Measurements from ENCODE around the gene GPC3.
"Not testable (repeated sequence)": the region's sequence is repeated elsewhere in the genome, so short reads cannot be mapped to it uniquely, and the experiment has no call there.

The GPC3 gene

DNA sequence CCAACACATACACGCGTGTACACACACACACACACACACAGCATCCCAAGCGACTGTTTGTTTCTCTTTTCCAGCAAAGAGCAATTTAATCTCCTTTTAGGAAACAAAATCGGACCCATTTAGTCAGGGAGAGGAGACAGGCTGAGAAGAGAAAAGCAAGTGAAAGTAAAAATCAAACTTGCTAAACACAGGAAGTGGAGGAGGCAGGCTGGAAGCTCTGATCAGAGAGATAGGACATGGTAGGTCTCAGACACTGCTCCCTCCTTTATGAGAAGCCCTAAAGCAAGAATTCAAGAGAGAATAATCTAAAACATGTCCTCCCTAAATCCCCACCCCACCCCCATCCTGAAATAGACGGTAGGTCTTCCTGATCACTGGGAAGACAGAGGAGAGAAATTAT is 62.3 kb downstream of the GPC3 start:
- DNase-seq, result peak in 1 of 2 experiments; percentile 3

DNA sequence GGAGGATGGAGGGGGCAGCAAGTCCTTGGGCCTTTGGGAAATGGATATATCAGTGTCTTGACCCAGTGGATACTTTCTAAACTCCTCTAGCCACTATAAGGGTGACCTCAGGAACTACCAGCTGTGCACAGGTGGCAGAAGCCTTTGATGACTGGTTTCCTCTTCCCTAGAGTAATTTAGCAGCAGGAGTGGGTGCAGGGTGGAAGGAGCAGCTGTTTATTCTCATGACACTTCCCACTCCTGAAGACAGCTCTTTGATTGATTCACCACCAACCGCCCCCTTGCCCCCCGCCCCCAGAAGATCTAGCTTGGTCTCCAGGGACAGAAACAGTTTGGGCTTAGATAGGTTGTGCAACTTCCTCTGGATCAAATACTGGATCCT is 63.0 kb downstream of the GPC3 start:
- no peak for DNase-seq

DNA sequence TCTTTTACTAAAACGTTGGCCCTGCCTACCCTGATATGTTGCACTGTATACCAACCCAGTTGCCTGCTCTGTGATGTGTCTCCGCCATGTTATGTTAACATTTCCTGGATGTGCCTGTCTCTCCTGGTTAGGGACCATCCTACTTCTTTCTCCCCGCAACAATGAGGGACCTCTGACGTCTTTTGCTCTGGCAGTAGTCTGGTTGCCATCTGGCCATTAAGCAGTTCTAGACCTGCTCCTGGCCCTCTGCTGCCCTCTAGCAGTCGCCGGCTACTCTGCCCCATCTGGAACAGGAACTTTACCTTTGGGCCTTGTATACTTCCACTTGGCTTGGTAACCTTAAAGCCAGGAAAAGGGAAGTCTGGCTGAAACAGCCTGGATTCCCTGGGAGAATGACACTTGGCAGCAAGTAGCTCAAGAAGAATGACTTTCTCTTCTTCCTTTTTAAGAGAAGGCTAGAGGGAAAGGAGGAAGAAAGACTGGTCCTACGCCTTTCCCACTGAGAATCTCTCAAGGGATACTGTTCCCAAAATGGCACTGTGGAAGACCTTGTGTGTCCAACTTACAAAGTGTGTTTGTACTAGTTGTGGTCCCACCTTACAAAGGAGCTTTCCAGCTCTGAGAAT is 63.5 kb downstream of the GPC3 start:
- DNase-seq, result peak; percentile 38 to 49

DNA sequence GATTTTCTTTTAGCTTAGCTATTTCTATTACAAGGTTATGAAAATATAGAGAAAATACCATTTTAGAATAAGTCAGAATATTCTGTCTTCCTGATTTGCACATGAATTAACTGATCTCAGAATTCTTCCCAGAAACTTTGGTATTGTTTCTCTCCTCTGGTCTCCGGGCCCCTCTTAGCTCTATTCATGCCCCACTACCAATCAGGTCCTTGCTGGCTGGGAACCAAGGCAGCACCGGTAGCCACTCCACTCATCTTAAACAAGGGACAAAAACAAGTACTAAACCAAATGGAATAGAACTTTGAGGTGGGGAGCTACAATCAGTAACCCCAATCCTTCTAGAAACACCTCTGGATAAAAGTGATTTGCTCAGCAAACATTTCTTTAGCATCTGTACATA is 64.3 kb downstream of the GPC3 start:
- DNase-seq, result no peak

DNA sequence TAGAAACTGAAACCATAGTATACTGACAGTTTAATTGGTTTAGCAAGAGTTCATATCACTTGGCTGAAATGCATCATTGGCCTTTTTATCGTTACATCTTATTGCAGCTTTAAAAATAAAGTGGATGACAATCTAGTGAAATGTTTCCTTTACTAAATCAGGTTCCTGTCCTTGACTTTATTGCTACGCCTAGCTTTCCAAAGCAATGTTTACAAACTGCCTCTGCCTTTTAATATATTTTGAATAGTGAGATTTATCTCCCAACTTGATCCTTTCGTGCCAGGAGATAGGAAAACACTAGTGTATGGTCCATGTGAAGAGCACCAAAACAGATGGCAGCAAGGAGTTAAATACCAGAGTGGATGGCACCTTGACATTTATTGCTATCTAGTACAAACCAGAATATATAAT is 67.0 kb downstream of the GPC3 start:
- no peak for DNase-seq

DNA sequence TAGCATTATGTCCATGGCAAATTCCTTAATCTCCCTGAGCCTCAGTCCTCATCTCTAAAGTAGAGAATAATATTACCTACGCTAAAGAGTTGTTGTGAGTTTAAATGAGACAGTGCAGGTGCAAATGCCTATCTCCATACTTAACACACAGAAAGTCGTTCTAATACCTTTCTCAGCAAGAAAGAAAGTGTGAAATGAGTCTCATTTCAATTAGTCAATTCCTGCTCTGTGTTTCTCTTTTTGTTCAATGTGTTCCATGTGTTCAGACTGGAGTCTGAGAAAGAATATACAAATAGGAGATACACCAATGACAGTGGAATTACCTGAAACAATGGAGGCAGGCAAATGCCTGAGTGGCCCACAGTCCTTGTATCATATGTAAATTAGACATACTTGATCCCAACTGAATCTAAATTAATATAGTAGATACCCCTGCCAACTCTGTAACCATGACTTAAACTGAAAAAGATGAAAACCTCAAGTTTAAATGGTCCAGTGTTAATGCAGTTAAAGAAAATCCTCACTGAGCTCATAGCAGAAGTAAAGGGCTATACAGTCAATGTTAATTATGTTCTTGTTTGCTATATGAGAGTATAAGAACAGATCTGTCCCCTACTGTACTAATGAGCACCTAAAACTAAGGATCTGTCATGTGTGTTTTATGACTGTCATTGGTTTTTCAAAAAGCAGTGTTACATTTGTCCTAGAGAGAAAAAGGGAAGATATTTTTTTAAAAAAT is 68.2 kb downstream of the GPC3 start:
- DNase-seq, result no peak

DNA sequence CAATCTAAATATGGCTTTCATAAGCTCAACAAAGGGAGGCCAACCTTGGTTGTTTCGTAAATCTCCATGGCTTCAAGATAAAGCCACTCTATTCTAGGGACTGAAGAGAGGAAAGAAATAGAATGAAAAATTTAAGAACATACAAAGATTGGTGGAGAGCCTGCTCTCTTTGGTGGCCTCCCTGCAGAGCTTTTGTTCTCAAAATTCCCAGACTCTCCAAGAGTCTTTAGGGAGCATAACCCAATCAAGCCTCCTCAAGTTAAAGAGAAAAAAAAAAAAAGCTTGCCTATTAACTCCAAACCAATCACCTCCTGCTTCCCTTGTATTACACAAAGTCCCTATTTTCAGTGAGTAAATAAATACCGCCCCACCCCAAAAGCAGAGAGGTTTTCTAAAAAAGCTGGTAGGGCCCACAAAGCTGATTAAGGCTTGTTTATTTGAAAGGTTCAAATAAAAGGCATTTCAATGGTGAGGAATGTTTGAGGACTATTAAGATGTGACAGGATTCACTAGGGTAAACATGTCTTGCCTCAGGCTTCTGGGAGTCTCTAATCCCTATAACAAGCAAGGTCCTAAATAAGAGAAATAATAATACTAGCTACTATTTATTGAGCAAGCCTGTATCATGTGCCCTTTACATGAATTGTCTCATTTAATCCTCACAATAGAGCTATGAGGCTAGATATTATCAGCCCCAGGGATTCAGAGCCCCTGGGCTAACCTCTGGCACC is 71.6 kb downstream of the GPC3 start:
- no peak for DNase-seq

DNA sequence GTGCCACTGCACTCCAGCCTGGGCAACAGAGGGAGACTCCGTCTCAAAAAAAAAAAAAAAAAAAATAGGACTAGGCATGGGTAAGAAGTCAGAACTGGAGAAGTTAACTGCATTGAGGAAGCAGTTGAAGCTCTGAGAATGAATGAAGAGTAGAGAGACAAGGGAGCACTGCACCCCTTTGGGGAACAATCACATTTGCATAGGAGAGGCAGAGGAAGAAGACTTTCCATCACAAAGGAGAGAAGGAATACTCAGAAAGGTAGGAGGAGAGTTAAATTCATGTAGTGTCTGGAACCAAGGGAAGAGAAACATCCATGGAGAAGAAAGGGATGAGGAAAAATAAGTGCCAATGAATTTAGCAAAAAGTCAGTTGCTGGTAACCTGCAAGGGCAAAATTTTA is 72.4 kb downstream of the GPC3 start:
- DNase-seq, result no peak

DNA sequence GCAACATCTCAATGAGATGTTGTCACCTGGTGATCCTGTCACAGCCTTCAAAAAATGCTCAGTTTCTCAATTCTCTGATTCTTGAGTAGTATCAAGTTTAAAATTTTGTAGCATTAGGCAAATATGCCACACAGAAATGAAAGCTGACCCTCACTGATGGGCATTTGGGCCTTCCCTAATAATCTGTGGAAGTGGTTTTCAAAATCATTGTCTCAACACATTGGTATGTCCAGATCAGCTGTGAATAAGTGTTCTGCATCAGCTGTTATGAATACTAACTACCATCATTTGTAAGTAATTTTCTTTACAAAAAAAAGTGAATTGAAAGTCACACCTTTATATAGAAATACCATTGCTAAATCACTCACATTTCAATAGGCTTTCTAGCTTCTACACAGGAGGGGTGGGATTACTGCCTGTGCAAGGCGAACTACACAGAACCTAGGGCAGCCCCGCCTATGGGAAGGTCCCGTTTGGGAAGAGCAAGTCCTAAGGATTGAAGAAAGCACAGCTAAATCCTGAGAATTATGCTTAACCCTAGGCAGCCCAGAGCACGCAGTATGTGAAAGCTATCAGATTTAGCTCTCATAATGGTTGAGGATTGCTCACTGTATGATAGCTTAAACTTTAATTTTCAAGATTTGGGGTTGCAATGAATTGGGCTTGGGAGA is 73.4 kb downstream of the GPC3 start:
- no peak for DNase-seq

DNA sequence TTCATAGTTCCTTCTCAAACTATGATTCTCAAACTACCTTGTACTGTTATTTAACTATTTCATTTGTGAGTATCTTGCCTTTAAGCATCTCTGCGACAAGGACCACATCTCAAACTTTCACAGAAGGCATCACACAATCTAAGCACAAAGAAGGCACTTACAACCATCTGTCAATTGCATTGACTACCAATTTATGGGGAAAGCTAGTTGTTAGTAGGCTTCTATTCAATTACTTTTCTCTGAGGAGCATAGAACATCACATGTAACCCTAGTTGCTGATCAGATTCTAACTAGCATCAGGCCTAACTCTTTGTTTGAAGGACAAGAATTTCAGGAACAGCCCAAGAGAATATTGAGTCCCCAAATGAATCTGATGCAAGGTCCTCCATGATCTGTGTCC is 74.9 kb downstream of the GPC3 start:
- DNase-seq, result no peak

DNA sequence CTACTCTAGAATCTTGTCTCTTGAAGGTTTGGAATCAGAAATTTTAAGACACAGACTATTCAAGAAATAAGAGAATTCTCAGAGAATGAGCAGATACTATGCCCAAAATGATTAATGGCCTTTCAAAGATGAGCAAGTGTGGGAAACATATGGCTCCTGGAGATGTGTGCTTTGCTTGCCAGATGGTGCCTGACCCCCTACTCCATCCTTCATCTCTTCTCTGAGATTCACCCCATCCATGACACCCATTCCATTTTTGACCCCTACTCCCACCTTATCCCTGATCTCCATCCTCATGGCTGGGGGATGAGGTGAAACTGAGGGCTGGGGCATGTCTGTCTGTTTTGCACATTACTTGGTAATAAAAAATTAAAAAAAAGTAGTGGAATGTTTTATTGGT is 75.5 kb downstream of the GPC3 start:
- no peak for DNase-seq

DNA sequence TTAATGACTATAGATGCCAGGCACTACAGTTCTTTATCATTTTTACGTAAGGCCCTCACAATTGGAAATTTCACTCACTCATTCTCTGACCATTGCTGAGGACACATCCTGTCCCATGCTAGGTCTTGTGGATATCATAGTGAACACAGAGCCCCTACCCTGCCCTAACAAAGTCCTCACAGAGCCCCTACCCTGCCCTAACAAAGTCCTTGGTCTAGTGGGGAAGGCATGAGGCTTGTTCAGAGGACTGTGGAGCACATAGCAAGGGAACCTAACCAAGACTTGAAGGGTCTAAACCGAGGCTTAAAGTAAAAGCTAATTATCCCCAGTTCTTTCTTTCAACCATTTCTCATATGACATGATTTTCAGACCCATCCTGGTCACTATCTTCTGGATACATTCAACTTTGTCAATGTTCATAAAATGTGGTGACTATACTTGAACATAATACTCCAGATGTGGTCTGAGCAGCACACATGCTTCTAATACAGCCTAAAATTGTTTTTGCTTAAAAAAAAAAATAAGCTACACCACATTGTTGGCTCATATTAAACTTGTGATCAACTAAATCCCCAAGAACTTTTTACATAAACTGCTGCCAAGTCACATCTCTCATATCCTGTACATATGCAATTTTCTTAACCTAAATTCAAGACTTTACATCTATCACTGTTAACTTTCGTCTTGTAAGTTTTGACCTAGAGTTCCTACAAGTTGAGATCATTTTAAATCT is 77.0 kb downstream of the GPC3 start:
- DNase-seq, result no peak

DNA sequence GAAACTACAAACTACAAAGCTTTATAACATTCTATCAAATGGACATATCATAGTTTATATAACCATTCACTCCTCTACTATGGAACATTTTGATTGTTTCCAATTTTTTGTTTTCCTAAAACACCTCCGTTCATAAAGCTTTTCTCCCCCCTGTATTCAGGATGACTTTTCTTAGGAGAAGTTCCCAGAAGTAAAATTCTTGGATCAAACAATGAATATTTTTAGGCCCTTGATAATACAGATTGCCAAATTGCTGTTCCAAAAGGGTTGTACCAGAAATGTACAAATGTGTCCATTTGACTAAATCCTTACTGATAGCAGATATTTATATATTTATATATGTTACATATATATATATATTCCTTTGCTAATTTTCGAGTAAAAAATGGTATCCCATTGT is 77.8 kb downstream of the GPC3 start:
- DNase-seq, result no peak

DNA sequence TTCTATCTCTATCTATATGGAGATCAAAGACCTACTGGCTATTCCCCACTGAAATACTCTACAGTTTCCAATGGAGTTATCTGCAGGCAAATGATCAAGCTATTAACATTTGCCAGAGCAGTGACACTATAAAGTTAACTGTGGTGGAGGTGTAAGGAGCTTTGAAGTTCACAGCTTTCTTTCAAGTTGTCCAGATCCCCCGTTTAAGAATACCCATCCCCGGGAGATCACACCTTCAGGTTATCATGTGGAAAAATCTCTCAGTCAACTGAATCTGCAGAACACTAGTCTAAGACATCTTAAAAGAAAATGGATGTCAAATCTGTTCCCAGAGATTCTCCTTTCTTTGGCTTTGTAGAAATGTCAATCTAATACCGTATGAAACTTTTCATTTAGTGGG is 80.1 kb downstream of the GPC3 start:
- no peak for DNase-seq

DNA sequence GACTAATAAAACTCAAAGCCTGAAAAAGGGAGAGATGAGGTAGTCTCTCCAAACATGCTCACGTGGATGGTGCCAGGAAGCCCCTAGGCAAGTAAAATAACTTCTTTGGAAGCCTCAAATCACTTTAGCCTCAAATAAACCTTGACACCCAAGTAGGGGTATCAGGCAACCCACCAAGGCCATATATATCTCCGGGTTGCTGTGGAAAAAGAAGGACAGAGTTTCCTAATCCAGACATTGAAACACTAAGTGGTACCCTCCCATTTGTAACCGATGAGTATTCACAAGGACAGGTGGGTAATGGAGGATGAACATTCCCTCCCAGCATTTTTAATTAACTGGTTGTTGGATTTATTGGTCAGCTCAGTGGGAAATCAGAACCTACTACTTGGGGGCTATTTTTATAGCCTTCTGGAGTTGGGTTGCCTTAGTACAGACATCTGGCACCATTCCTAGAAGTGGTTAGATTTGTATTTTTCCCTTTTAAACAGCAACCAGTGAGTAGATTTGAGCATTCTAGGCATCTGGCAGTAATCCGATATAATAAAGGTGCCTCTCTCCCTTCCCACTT is 87.7 kb downstream of the GPC3 start:
- DNase-seq, result no peak

DNA sequence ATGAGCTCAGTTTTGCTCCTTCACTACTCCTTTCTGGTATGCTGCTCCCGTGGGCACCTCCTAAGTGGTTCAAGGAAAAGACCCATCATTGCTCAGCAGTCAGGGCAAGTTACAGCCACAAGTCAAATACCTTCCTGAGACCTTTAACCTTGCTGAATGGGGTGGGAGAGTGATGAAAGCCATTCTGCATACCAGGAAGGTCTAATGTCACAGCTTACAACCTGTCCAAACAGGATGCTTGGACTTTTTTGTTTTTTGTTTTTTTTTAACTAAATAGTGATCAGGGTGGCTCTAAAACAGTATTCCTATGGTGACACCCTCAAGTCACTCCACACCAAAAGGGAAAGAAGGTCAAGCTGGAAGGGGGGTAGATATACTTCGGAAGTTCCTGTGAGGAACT is 93.1 kb downstream of the GPC3 start:
- no peak for DNase-seq

DNA sequence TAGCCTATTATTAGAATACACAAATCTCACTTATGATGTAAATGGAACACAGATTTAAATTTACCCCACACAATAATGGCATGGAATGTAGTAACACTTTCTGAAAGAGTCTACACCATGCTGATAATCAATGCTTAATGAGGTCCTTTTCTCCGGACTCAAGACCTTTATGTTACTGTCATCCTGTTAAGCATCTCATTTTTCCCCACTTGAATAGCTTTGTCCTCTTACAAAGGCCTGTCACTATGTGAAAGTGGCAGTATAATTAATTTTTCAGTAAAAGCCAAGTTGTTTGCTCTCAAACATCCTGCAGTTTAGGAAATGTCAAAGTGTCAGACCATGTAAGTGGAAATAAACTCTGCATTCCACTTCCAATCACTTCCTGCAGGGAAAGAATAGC is 96.4 kb downstream of the GPC3 start:
- DNase-seq, result no peak

DNA sequence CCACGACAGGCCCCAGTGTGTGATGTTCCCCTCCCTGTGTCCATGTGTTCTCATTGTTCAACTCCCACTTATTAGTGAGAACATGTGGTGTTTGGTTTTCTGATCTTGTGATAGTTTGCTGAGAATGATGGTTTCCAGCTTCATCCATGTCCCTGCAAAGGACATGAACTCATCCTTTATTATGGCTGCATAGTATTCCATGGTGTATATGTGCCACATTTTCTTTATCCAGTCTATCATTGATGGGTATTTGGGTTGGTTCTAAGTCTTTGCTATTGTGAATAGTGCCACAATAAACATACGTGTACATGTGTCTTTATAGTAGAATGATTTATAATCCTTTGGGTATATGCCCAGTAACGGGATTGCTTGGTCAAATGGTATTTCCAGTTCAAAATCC is 97.3 kb downstream of the GPC3 start:
- not testable (repeated sequence) for DNase-seq

DNA sequence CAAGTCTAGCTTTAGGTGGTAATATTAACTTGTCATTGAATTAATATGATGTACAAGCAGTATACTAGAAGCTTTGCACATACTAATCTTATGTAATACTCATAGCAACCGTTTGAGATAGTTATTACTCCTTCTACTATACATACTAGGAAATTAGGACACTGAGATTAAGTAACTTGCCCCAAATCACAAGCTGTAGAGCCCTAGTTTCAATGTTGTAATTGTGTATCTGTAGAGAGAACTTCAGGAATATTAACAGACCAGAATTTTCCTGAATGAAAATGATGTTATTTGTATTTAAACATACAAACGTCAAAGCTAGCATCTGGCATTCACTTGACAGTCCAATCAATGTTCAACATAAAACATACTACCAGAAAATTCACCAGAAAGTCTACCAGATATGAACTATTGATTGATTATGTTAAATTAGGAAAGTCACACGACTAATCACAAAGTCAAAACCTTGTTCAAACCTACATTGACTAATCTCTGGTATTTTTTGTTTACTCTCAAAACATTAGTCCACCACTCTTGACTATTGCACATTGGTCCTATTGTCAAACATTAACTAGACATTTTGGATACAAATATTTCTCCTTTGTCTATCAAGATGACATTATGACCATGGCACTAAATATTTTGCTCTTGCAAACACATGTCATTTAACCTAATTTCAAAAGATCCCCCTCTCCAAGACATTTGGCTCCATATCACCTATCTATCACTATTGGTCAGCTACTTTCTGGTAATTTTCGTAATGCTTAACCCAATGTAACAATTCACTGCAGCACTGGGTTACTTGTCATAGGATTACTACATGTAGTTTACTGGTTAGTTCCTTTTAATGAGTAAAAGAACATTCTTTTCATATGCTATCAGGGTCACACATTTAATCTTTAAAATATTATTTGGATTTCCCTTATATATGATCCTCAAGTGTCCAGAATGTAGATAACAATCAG is 100.7 kb downstream of the GPC3 start:
- DNase-seq, result no peak

DNA sequence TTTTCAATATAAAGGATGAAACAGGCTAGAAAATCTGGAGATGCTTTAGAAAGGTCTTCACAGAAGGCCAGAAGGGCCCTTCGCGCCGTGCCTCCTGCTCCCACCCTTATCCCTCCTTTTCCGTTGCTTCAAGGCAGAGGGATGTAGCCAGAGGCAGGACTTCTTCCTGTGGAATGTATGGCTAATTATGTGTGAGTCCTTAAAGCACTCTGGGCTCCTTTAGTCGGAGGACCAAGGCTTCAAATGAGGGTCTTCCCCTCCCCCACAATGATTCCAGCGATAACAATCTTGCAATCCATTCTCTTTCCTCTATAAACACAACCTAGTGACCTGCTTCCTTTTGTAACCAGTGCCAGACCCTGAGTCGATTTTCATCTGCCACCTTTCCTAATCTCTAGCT is 103.5 kb downstream of the GPC3 start:
- no peak for DNase-seq

DNA sequence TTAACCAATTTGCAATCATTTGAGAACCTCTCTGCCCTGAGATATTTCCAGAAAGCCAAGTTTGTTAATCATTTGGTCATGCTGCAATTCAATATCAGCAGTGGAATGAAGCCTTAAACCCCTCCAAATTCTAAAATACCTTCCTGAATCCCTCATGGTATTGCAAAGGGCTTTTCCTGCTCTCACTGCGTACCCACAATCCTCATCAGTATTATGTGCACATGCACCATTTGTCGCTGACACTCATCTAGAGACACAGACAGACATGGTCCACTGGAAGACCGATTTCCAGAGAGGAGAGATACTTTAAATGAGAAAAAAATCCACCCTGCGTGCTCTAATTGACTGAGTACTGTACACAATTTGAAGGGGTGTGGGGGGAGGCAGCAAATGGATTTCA is 104.4 kb downstream of the GPC3 start:
- no peak for DNase-seq

Data from activated CD4-positive, alpha-beta T cell treated with anti-CD3 and anti-CD28 coated beads, Interleukin-2, amount 50 U/mL, for 48 hours (primary cell).